Measurements from ENCODE around the gene ADAM12.

- TF ChIP-seq CTCF (IDR thresholded peaks at IDR 0.05) (no peak), POLR2A (IDR thresholded peaks at IDR 0.05) (no peak)
These were observed 33.5 kb upstream of the ADAM12 start for GRCh38 chr10:126421756-126422256.

Data from uterus (tissue), 2 donors.